ENCODE measurements around the gene PXDC1. TPM values are rescaled to one million over a fixed set of nuclear protein-coding genes. Genes with fewer than 3 reads are reported as not detected.

PXDC1 gene
- total RNA-seq, 2 experiments from 2014 or later: 0.29 to 0.36 TPM

DNA sequence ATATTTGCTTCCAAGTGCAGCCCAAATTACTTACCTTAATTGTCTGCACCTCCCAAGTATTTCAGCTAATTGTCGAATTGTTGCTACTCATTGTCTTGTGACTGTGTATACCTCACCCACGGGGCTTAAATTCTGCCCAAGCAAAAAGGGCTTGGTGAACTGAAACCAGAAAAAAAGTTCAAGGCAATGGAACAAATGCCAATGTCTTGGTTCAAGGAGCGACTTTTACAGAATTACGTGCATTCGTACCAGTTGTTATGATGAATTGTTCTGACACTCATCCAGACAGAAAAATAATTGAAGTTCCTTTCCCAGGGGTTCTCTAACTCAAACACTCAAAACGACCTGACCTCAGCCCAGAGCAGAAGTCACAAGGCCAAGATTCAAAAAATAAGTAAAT is 13.9 kb upstream of the PXDC1 start:
- Mint-ChIP-seq H3K4me3 (no peak overlapping the region), H3K27me3 (peaks cover 27% of the 10 kb centered on the region), H3K36me3 (ENCODE audit: low read depth) (no peaks in the 10 kb centered on the region), H3K4me1 (ENCODE audit: low read depth) (no peaks in the 10 kb centered on the region), H3K9me3 (no peaks in the 10 kb centered on the region), H3K27ac (no peak overlapping the region)
- DNase-seq (no peak), ATAC-seq (no peak)
- ChIA-PET CTCF (no interaction called here), POLR2A (no interaction called here)
- intact Hi-C loops (cut with micrococcal nuclease): no loop called here
- TF ChIP-seq, protein P1, sequence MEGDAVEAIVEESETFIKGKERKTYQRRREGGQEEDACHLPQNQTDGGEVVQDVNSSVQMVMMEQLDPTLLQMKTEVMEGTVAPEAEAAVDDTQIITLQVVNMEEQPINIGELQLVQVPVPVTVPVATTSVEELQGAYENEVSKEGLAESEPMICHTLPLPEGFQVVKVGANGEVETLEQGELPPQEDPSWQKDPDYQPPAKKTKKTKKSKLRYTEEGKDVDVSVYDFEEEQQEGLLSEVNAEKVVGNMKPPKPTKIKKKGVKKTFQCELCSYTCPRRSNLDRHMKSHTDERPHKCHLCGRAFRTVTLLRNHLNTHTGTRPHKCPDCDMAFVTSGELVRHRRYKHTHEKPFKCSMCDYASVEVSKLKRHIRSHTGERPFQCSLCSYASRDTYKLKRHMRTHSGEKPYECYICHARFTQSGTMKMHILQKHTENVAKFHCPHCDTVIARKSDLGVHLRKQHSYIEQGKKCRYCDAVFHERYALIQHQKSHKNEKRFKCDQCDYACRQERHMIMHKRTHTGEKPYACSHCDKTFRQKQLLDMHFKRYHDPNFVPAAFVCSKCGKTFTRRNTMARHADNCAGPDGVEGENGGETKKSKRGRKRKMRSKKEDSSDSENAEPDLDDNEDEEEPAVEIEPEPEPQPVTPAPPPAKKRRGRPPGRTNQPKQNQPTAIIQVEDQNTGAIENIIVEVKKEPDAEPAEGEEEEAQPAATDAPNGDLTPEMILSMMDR (IDR thresholded peaks at IDR 0.05): no peak

DNA sequence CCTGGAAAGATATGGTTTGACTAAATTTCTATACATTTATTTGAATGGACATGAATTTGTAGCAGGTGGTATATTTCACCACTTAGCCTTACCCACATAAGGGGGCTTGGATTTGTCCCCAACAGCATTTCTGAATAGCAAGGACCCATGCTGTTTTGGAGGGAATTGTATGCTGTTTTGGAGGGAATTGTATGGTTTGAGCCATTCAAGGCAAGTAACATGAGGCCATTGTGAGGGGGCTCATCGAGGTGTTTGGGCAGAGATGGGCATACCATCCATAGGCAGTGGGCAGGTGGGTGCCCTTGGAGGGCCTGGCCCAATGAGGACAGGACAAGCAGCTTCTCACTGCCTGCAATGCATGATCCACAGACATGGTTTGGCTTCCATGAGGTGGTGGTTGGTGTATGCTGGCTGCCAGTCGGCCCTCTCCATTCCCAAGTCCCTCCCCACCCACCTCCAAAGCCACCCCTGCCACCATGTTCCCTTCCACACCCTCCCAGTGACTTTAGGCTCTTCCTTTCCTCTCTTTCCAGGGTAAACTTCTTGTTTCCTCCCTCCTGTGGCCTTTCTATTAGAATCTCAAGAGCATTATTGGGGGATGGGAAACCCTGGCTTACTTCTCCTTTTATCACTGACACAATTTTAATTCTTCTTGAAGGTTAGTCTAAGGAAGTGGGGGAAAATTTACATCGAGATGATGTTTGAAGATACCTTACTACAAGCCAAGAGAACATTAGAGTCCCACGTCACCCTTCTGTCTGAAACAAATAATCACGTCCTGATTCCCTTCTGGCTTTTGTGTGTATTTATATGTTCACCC is 13.2 kb upstream of the PXDC1 start:
- no peaks in the 10 kb centered on the region for H3K36me3 Mint-ChIP-seq (ENCODE audit: low read depth)
- ATAC-seq: no peak
- no peaks in the 10 kb centered on the region for H3K4me1 Mint-ChIP-seq (ENCODE audit: low read depth)
- no peak for DNase-seq
- no peak overlapping the region for H3K27ac Mint-ChIP-seq
- intact Hi-C loops (cut with micrococcal nuclease): no loop called here
- ChIA-PET CTCF (no interaction called here), POLR2A (no interaction called here)
- no peak overlapping the region for H3K4me3 Mint-ChIP-seq
- peaks cover 22% of the 10 kb centered on the region for H3K27me3 Mint-ChIP-seq
- H3K9me3 Mint-ChIP-seq: no peaks in the 10 kb centered on the region
- TF ChIP-seq, protein P1 (IDR thresholded peaks at IDR 0.05): no peak

GRCh38 chr6:3762852-3763251 is 11.3 kb upstream of the PXDC1 start:
- no peaks in the 10 kb centered on the region for H3K4me1 Mint-ChIP-seq (ENCODE audit: low read depth)
- DNase-seq (no peak), ATAC-seq (no peak)
- no peak overlapping the region for H3K4me3 Mint-ChIP-seq
- H3K36me3 Mint-ChIP-seq (ENCODE audit: low read depth): no peaks in the 10 kb centered on the region
- intact Hi-C loops (cut with micrococcal nuclease): no loop called here
- H3K27me3 Mint-ChIP-seq: peaks cover 13% of the 10 kb centered on the region
- TF ChIP-seq, protein P1 (IDR thresholded peaks at IDR 0.05): no peak
- ChIA-PET CTCF (no interaction called here), POLR2A (no interaction called here)
- no peaks in the 10 kb centered on the region for H3K9me3 Mint-ChIP-seq
- H3K27ac Mint-ChIP-seq: no peak overlapping the region

DNA sequence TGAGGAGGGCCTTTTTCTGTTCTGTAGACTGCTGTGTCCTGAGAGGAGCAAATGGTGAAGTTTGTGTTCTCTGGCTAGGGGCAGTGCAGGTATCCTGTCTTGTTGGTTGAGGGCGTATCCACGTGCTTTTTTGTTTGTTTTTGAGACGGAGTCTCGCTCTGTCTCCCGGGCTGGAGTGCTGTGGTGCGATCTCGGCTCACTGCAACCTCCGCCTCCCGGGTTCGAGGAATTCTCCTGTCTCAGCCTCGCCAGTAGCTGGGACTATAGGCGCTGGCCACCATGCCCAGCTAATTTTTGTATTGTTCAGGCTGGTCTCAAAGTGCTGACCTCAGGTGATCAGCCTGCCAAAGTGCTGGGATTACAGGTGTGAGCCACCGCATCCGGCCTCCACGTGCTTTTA is 10.8 kb upstream of the PXDC1 start:
- ChIA-PET POLR2A (no interaction called here), CTCF (no interaction called here)
- TF ChIP-seq, protein P1 (IDR thresholded peaks at IDR 0.05): no peak
- Mint-ChIP-seq H3K9me3 (no peaks in the 10 kb centered on the region), H3K27me3 (peaks cover 11% of the 10 kb centered on the region), H3K4me3 (no peak overlapping the region), H3K27ac (no peak overlapping the region), H3K4me1 (ENCODE audit: low read depth) (no peaks in the 10 kb centered on the region), H3K36me3 (ENCODE audit: low read depth) (no peaks in the 10 kb centered on the region)
- intact Hi-C loops (cut with micrococcal nuclease): no loop called here
- DNase-seq (no peak), ATAC-seq (no peak)

DNA sequence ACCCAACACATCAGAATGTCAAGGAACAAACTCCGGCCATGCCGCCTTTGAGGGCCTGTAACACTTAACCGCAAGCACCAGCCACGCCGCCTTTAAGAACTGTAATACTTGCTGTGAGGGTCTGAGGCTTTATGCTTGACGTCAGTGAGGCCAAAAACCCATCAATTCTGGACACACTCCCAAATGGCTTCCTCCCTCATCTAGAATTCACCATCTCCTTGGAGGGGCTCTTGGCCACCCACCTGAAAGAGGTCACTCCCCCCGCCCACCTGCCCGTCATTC is 10.4 kb upstream of the PXDC1 start:
- TF ChIP-seq, protein P1 (IDR thresholded peaks at IDR 0.05): no peak
- CTCF ChIA-PET: no interaction called here
- DNase-seq (no peak), ATAC-seq (no peak)
- Mint-ChIP-seq H3K27ac (no peak overlapping the region), H3K9me3 (no peaks in the 10 kb centered on the region), H3K27me3 (peaks cover 8% of the 10 kb centered on the region), H3K4me1 (ENCODE audit: low read depth) (no peaks in the 10 kb centered on the region), H3K36me3 (ENCODE audit: low read depth) (no peaks in the 10 kb centered on the region), H3K4me3 (no peak overlapping the region)
- intact Hi-C loops (cut with micrococcal nuclease): no loop called here
- POLR2A ChIA-PET: no interaction called here
